NCI-H526 treated with DMSO at 0.1 percent for 48 hours (cell line): ENCODE data around the gene HEBP2.
"Not testable (repeated sequence)": the region's sequence is repeated elsewhere in the genome, so short reads cannot be mapped to it uniquely, and the experiment has no call there.

Experiments used
- DNase-seq: peaks from one replicate; lab custom pipeline; 2025; lab: John Stamatoyannopoulos, UW

HEBP2 gene

GRCh38 chr6:138424004-138424904 lies 20.2 kb downstream of the HEBP2 start:
- DNase-seq, result no peak

GRCh38 chr6:138425256-138425655 lies 21.2 kb downstream of the HEBP2 start:
- DNase-seq, result not testable (repeated sequence)

- no peak for DNase-seq
These were observed 22.6 kb downstream of the HEBP2 start for GRCh38 chr6:138426500-138427123.

GRCh38 chr6:138427701-138428100 lies 23.7 kb downstream of the HEBP2 start:
- no peak for DNase-seq

GRCh38 chr6:138428944-138429598 lies 25.0 kb downstream of the HEBP2 start:
- DNase-seq, result no peak

- DNase-seq, result no peak
These were observed 25.7 kb downstream of the HEBP2 start for GRCh38 chr6:138429761-138430160.

GRCh38 chr6:138430361-138431145 lies 26.5 kb downstream of the HEBP2 start:
- no peak for DNase-seq

GRCh38 chr6:138431256-138432062 lies 27.4 kb downstream of the HEBP2 start:
- DNase-seq, result no peak

GRCh38 chr6:138432063-138432356 lies 28.0 kb downstream of the HEBP2 start:
- no peak for DNase-seq

GRCh38 chr6:138434096-138434495 lies 30.1 kb downstream of the HEBP2 start:
- DNase-seq, result no peak

- DNase-seq, result no peak
These were observed 30.9 kb downstream of the HEBP2 start for GRCh38 chr6:138434925-138435324.

- no peak for DNase-seq
These were observed 35.5 kb downstream of the HEBP2 start for GRCh38 chr6:138439546-138439945.

GRCh38 chr6:138440296-138440695 lies 36.3 kb downstream of the HEBP2 start:
- DNase-seq, result no peak

- no peak for DNase-seq
These were observed 36.8 kb downstream of the HEBP2 start for GRCh38 chr6:138440758-138441357.

- DNase-seq, result no peak
These were observed 37.9 kb downstream of the HEBP2 start for GRCh38 chr6:138441965-138442364.

GRCh38 chr6:138442663-138443062 lies 38.6 kb downstream of the HEBP2 start:
- DNase-seq, result no peak

GRCh38 chr6:138443979-138444378 lies 40.0 kb downstream of the HEBP2 start:
- DNase-seq, result no peak

- no peak for DNase-seq
These were observed 42.8 kb downstream of the HEBP2 start for GRCh38 chr6:138446821-138447220.

- DNase-seq, result no peak
These were observed 46.4 kb downstream of the HEBP2 start for GRCh38 chr6:138450445-138450844.

GRCh38 chr6:138451043-138451442 lies 47.0 kb downstream of the HEBP2 start:
- DNase-seq, result no peak
